Ovary (tissue), 9 donors: ENCODE measurements around the gene SLC1A2. TPM values are rescaled to one million over a fixed set of nuclear protein-coding genes. Genes with fewer than 3 reads are reported as not detected.

Experiments
- DNase-seq, 5 donors: peaks; one replicate each; pipeline ENCODE4 v3.0.0-alpha.2; 2019 to 2020
- H3K27ac ChIP-seq, 2 donors: fragments of 200-600 bp; one replicate each; pipeline versions ENCODE4 v1.5.1 to v1.8.0; 2019 to 2022
- H3K27me3 ChIP-seq: fragments of 200-600 bp; one replicate; pipeline ENCODE4 v1.8.0; 2022
- H3K36me3 ChIP-seq: fragments of 200-600 bp; sonication (generic); one replicate; pipeline ENCODE4 v1.5.1; 2019
- H3K4me1 ChIP-seq: one replicate; pipeline ENCODE4 v1.8.1; 2013; ENCODE audit warnings: mild to moderate bottlenecking, moderate library complexity; ENCODE audit not compliant: insufficient read depth
- H3K4me3 ChIP-seq: fragments of 200-600 bp; sonication (generic); one replicate; pipeline ENCODE4 v1.5.1; 2017
- H3K9me3 ChIP-seq, 2 donors: fragments of 200-600 bp in 1 of 2; sonication (generic) in 1 of 2; one replicate each; pipeline versions ENCODE4 v1.5.1 to v1.8.1; 2013 to 2019; ENCODE audit warnings: mild to moderate bottlenecking in 1 of 2, moderate library complexity in 1 of 2
- CTCF ChIP-seq, 3 donors: fragments of 450-650 bp in 2 of 3; fragments of 200-600 bp in 1 of 3; IDR thresholded peaks; one replicate each; pipeline versions ENCODE4 v1.5.1 to v1.8.0; 2016 to 2022; ENCODE audit warnings: antibody characterized with exemption in 3 of 3, mild to moderate bottlenecking in 1 of 3
- EP300 ChIP-seq: sonication (generic); formaldehyde crosslinking; IDR thresholded peaks from one replicate; pipeline ENCODE4 v1.6.1; 2017; ENCODE audit warnings: antibody characterized with exemption
- POLR2A ChIP-seq: fragments of 450-650 bp; IDR thresholded peaks from one replicate; pipeline ENCODE4 v1.6.1; 2017; ENCODE audit warnings: antibody characterized with exemption, mild to moderate bottlenecking, moderate library complexity
- WGBS, 3 donors: extraction: QIAGEN DNeasy Blood & Tissue Kit in 1 of 3; methylation state at CpG; one replicate each; pipeline versions ENCODE4 v1.1.5 to v1.1.7; 2013 to 2017; 5-methylcytosine and 5-hydroxymethylcytosine counted together
- intact Hi-C, 4 donors: fragments of 100-400 bp; cut with DNase I; formaldehyde crosslinking; loops; one replicate each; pipeline versions ENCODE4 v1.11.0 to v1.15.1; 2022 to 2023
- polyA plus RNA-seq, 2 donors: library from polyadenylated mRNA; stranded (reverse); fragments of 200-250 nt in 1 of 2; fragments of 350-450 nt in 1 of 2; fragmentation: Illumina TruSeq in 1 of 2; extraction: RNeasy Lipid Tissue Mini Kit (QIAGEN cat#74804) in 1 of 2; gene quantifications; one replicate each; pipeline ENCODE4 v1.2.3, GENCODE V29; 2013 to 2014
- total RNA-seq, 7 donors: library from RNA; depleted of rRNA in 2 of 7; stranded (reverse); fragments of >200 nt in 2 of 7; fragmentation: NEBNext Ultra II Directional in 3 of 7; extraction: Animal tissue kit (Norgen Biotek cat#: 25700) in 3 of 7; gene quantifications; one replicate each; pipeline versions ENCODE4 v1.1.0 to v1.2.4, GENCODE V29; 2016 to 2023
- donor health status: DM: no; HTN: no; CAD: no; lungs with moderate emphysema.
- donor health status: DM: no; HTN: no; CAD: no.
- donor health status: Bipolar disorder and iron deficiency.
- donor health status: DM: yes; HTN: yes; CAD: no.
- donor health status: DM: no; HTN: no; CAD: no.
- donor health status: DM: yes; HTN: yes; CAD: no.

SLC1A2 gene
- total and polyA plus RNA-seq, 9 donors = 0.02 to 0.80 (median 0.15) TPM

- H3K9me3 ChIP-seq = no peaks in the 10 kb centered on the region
- no peaks in the 10 kb centered on the region for H3K27me3 ChIP-seq
- DNase-seq = no peak
- TF ChIP-seq POLR2A (no peak), CTCF (IDR thresholded peaks at IDR 0.05) (no peak), EP300 (no peak)
- H3K27ac ChIP-seq = no peak overlapping the region
- 91 to 100% (median 97%) methylated on average over 1 of the region's 1 CpG for WGBS, 3 donors
- intact Hi-C loops = no loop called here
- no peak overlapping the region for H3K4me3 ChIP-seq
- no peaks in the 10 kb centered on the region for H3K36me3 ChIP-seq
- no peaks in the 10 kb centered on the region for H3K4me1 ChIP-seq
Measured at GRCh38 chr11:35459489-35459888, 40.1 kb upstream of the SLC1A2 start.

GRCh38 chr11:35458846-35459245 is 39.5 kb upstream of the SLC1A2 start:
- no peak overlapping the region for H3K27ac ChIP-seq
- H3K4me1 ChIP-seq = no peaks in the 10 kb centered on the region
- WGBS, 3 donors = 50 to 54% (median 53%) methylated on average over 3 of the region's 3 CpGs
- no peaks in the 10 kb centered on the region for H3K36me3 ChIP-seq
- H3K4me3 ChIP-seq = no peak overlapping the region
- H3K9me3 ChIP-seq = no peaks in the 10 kb centered on the region
- TF ChIP-seq CTCF (IDR thresholded peaks at IDR 0.05) = no peak
- TF ChIP-seq EP300 = no peak
- TF ChIP-seq POLR2A = no peak
- no peaks in the 10 kb centered on the region for H3K27me3 ChIP-seq
- intact Hi-C loops = no loop called here
- DNase-seq = no peak

GRCh38 chr11:35454362-35454761 is 35.0 kb upstream of the SLC1A2 start:
- Histone ChIP-seq H3K27me3 (no peaks in the 10 kb centered on the region), H3K4me3 (no peak overlapping the region), H3K4me1 (no peaks in the 10 kb centered on the region), H3K36me3 (no peaks in the 10 kb centered on the region), H3K27ac (no peak overlapping the region), H3K9me3 (no peaks in the 10 kb centered on the region)
- TF ChIP-seq EP300 (no peak), CTCF (IDR thresholded peaks at IDR 0.05) (no peak), POLR2A (no peak)
- WGBS, 3 donors = 50 to 67% (median 65%) methylated on average over 1 of the region's 1 CpG
- intact Hi-C loops = no loop called here
- DNase-seq = no peak

GRCh38 chr11:35436581-35437250 is 17.4 kb upstream of the SLC1A2 start:
- Histone ChIP-seq H3K27me3 (no peaks in the 10 kb centered on the region), H3K9me3 (no peaks in the 10 kb centered on the region), H3K4me1 (no peaks in the 10 kb centered on the region), H3K4me3 (no peak overlapping the region), H3K36me3 (no peaks in the 10 kb centered on the region), H3K27ac (no peak overlapping the region)
- intact Hi-C loops = no loop called here
- 93 to 98% (median 95%) methylated on average over 2 of the region's 2 CpGs for WGBS, 3 donors
- no peak for DNase-seq
- no peak for TF ChIP-seq CTCF (IDR thresholded peaks at IDR 0.05)
- no peak for TF ChIP-seq EP300
- TF ChIP-seq POLR2A = no peak
